Central memory CD8-positive, alpha-beta T cell (primary cell): ENCODE data around the gene PTGER3.
"Not testable (repeated sequence)": the region's sequence is repeated elsewhere in the genome, so short reads cannot be mapped to it uniquely, and the experiment has no call there.

Experiments used
- ATAC-seq: fragments of 150-1000 bp; cut with Tn5 transposase; replicated peaks from 2 replicates; pipeline ENCODE4 v1.10.0; 2022; ENCODE audit warnings: mild to moderate bottlenecking, moderate FRiP score, moderate number of reproducible peaks; ENCODE audit not compliant: poor library complexity, severe bottlenecking; ENCODE audit errors: extremely low read depth
- DNase-seq, 2 donors: peaks; one replicate each; pipeline ENCODE4 v3.0.0; 2021; ENCODE audit warnings: low spot score in 2 of 2
- H3K27ac Mint-ChIP-seq: one replicate; pipeline ENCODE4 v1.8.0; 2022; ENCODE audit warnings: low read depth, mild to moderate bottlenecking, moderate library complexity, mixed read lengths
- H3K27me3 Mint-ChIP-seq: one replicate; pipeline ENCODE4 v1.8.0; 2022; ENCODE audit warnings: mixed read lengths
- H3K36me3 Mint-ChIP-seq: one replicate; pipeline ENCODE4 v1.8.0; 2022; ENCODE audit warnings: mild to moderate bottlenecking, moderate library complexity, mixed read lengths; ENCODE audit not compliant: insufficient read depth
- H3K4me1 Mint-ChIP-seq: one replicate; pipeline ENCODE4 v1.8.0; 2022; ENCODE audit warnings: mixed read lengths
- H3K4me3 Mint-ChIP-seq: one replicate; pipeline ENCODE4 v1.8.0; 2022; ENCODE audit warnings: mild to moderate bottlenecking, moderate library complexity, mixed read lengths
- H3K9me3 Mint-ChIP-seq: one replicate; pipeline ENCODE4 v1.8.0; 2022; ENCODE audit warnings: mixed read lengths

Gene PTGER3

DNA sequence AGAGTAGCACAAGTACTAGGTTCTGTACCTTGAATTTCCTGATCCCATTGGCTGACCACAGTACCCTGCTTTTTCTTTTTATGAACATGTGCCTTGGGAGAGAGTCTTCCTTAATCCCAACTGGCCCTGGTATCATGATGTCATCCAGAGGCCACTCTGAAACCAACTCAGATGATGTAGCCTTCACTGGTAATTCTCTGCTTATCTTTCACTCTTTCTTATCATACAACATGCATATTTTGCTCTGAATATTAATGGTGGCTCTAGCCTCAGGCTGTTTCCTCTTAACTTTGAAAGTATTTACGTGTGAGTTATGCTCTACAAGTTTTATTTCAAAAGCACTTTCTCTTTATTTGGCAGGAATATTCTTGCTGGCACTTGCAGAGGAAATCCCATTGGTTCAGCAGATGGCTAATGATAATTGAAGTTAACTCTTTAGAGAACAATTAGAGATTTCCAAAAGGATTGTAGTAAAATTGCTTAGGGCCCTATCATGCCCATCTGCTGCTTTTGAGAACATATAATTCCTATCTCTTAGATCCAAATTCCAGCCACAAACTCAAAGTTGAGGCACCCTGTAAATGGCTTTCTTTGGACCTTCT is 86.1 kb downstream of the PTGER3 start:
- no peak overlapping the region for H3K4me3 Mint-ChIP-seq
- no peak for ATAC-seq
- H3K27me3 Mint-ChIP-seq: no peaks in the 10 kb centered on the region
- H3K27ac Mint-ChIP-seq: no peak overlapping the region
- no peaks in the 10 kb centered on the region for H3K9me3 Mint-ChIP-seq
- no peak for DNase-seq
- no peaks in the 10 kb centered on the region for H3K36me3 Mint-ChIP-seq
- no peaks in the 10 kb centered on the region for H3K4me1 Mint-ChIP-seq

- Mint-ChIP-seq H3K4me3 (no peak overlapping the region), H3K27me3 (no peaks in the 10 kb centered on the region), H3K9me3 (peaks cover 4% of the 10 kb centered on the region), H3K36me3 (peaks cover 3% of the 10 kb centered on the region), H3K4me1 (no peaks in the 10 kb centered on the region), H3K27ac (no peak overlapping the region)
- no peak for ATAC-seq
- DNase-seq: no peak
These were observed 99.1 kb downstream of the PTGER3 start for GRCh38 chr1:70948396-70949017.

GRCh38 chr1:70947835-70948234 is 99.8 kb downstream of the PTGER3 start:
- Mint-ChIP-seq H3K4me1 (no peaks in the 10 kb centered on the region), H3K27ac (no peak overlapping the region), H3K27me3 (no peaks in the 10 kb centered on the region), H3K9me3 (peaks cover 5% of the 10 kb centered on the region), H3K36me3 (peaks cover 3% of the 10 kb centered on the region), H3K4me3 (no peak overlapping the region)
- DNase-seq (no peak), ATAC-seq (no peak)

- H3K9me3 Mint-ChIP-seq: peaks cover 5% of the 10 kb centered on the region
- ATAC-seq (no peak), DNase-seq (no peak)
- H3K4me1 Mint-ChIP-seq: no peaks in the 10 kb centered on the region
- no peak overlapping the region for H3K27ac Mint-ChIP-seq
- no peak overlapping the region for H3K4me3 Mint-ChIP-seq
- H3K27me3 Mint-ChIP-seq: no peaks in the 10 kb centered on the region
- H3K36me3 Mint-ChIP-seq: peaks cover 1% of the 10 kb centered on the region
These were observed 101.9 kb downstream of the PTGER3 start for GRCh38 chr1:70945676-70946075.

DNA sequence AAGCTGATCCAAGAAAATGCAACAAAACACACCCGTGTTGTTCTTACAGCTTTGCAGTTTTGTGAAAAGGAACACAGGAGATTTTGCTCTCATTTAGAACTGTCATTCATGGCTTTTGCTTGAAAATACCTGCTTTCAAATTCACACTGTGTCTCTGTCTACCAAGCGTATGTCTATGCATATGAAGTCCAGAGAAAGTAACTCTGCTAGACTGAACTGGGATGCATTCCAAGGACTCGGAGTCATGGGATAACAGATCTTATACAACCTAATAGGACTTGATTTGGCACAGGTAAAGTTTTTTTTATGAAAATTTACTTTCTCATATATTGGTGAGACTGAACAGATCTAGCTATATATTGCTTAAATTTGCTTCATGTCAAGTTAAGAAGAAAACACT is 102.4 kb downstream of the PTGER3 start:
- no peak overlapping the region for H3K27ac Mint-ChIP-seq
- H3K27me3 Mint-ChIP-seq: no peaks in the 10 kb centered on the region
- peaks cover 5% of the 10 kb centered on the region for H3K9me3 Mint-ChIP-seq
- ATAC-seq: no peak
- H3K4me3 Mint-ChIP-seq: no peak overlapping the region
- H3K4me1 Mint-ChIP-seq: no peaks in the 10 kb centered on the region
- DNase-seq: no peak
- H3K36me3 Mint-ChIP-seq: no peaks in the 10 kb centered on the region

GRCh38 chr1:70941563-70941962 is 106.1 kb downstream of the PTGER3 start:
- peaks cover 5% of the 10 kb centered on the region for H3K9me3 Mint-ChIP-seq
- H3K27ac Mint-ChIP-seq: no peak overlapping the region
- no peaks in the 10 kb centered on the region for H3K27me3 Mint-ChIP-seq
- DNase-seq (no peak), ATAC-seq (no peak)
- no peak overlapping the region for H3K4me3 Mint-ChIP-seq
- no peaks in the 10 kb centered on the region for H3K4me1 Mint-ChIP-seq
- H3K36me3 Mint-ChIP-seq: no peaks in the 10 kb centered on the region

GRCh38 chr1:70940398-70940797 is 107.2 kb downstream of the PTGER3 start:
- H3K4me1 Mint-ChIP-seq, H3K9me3 Mint-ChIP-seq, DNase-seq, H3K36me3 Mint-ChIP-seq, H3K4me3 Mint-ChIP-seq, H3K27me3 Mint-ChIP-seq, H3K27ac Mint-ChIP-seq, ATAC-seq: not testable (repeated sequence)

- H3K4me3 Mint-ChIP-seq: no peak overlapping the region
- no peak for DNase-seq
- no peak for ATAC-seq
- H3K27ac Mint-ChIP-seq: no peak overlapping the region
- H3K36me3 Mint-ChIP-seq: no peaks in the 10 kb centered on the region
- no peaks in the 10 kb centered on the region for H3K27me3 Mint-ChIP-seq
- no peaks in the 10 kb centered on the region for H3K9me3 Mint-ChIP-seq
- no peaks in the 10 kb centered on the region for H3K4me1 Mint-ChIP-seq
These were observed 113.2 kb downstream of the PTGER3 start for GRCh38 chr1:70934194-70934961.

- H3K4me1 Mint-ChIP-seq: no peaks in the 10 kb centered on the region
- H3K4me3 Mint-ChIP-seq: no peak overlapping the region
- H3K36me3 Mint-ChIP-seq: peaks cover 1% of the 10 kb centered on the region
- ATAC-seq (no peak), DNase-seq (no peak)
- H3K27me3 Mint-ChIP-seq: no peaks in the 10 kb centered on the region
- H3K27ac Mint-ChIP-seq: no peak overlapping the region
- peaks cover 7% of the 10 kb centered on the region for H3K9me3 Mint-ChIP-seq
These were observed 117.6 kb downstream of the PTGER3 start for GRCh38 chr1:70930062-70930461.

- no peak overlapping the region for H3K27ac Mint-ChIP-seq
- H3K9me3 Mint-ChIP-seq: peaks cover 13% of the 10 kb centered on the region
These were observed 125.4 kb downstream of the PTGER3 start for GRCh38 chr1:70922196-70922595.

More at GRCh38 chr1:70922196-70922595, 125.4 kb downstream of the PTGER3 start:
- DNase-seq: no peak
- Mint-ChIP-seq H3K4me3 (no peak overlapping the region), H3K4me1 (no peaks in the 10 kb centered on the region), H3K27me3 (no peaks in the 10 kb centered on the region), H3K36me3 (no peaks in the 10 kb centered on the region)
- no peak for ATAC-seq
